Measurements from ENCODE around the gene MERTK.

GRCh38 chr2:111977240-111977639 lies 78.8 kb downstream of the MERTK start:
- TF ChIP-seq, protein P1, sequence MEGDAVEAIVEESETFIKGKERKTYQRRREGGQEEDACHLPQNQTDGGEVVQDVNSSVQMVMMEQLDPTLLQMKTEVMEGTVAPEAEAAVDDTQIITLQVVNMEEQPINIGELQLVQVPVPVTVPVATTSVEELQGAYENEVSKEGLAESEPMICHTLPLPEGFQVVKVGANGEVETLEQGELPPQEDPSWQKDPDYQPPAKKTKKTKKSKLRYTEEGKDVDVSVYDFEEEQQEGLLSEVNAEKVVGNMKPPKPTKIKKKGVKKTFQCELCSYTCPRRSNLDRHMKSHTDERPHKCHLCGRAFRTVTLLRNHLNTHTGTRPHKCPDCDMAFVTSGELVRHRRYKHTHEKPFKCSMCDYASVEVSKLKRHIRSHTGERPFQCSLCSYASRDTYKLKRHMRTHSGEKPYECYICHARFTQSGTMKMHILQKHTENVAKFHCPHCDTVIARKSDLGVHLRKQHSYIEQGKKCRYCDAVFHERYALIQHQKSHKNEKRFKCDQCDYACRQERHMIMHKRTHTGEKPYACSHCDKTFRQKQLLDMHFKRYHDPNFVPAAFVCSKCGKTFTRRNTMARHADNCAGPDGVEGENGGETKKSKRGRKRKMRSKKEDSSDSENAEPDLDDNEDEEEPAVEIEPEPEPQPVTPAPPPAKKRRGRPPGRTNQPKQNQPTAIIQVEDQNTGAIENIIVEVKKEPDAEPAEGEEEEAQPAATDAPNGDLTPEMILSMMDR (IDR thresholded peaks at IDR 0.05) = no peak
- TF ChIP-seq POLR2A (IDR thresholded peaks at IDR 0.05) = no peak
- TF ChIP-seq POLR2AphosphoS5 (IDR thresholded peaks at IDR 0.05) = no peak
